HCT116 (cell line): Measurements from ENCODE around the gene NT5C3A.
"Not testable (repeated sequence)": the region's sequence is repeated elsewhere in the genome, so short reads cannot be mapped to it uniquely, and the experiment has no call there.

ENCODE experiments used
- CBX3 ChIP-seq: IDR thresholded peaks from 2 replicates; pipeline ENCODE4 v1.6.1; 2012; ENCODE audit warnings: low read depth
- CEBPB ChIP-seq: IDR thresholded peaks from 2 replicates; pipeline ENCODE4 v1.6.1; 2012; ENCODE audit warnings: low read depth
- CTCF ChIP-seq, 3 experiments: fragments of 200-600 bp in 1 of 3; sonication (generic) in 1 of 3; IDR thresholded peaks in 2 of 3; conservative IDR thresholded peaks in 1 of 3; 2 replicates each; pipeline ENCODE4 v1.5.1; 2012 to 2017; ENCODE audit warnings: low read depth in 2 of 3, low read length in 2 of 3, antibody characterized with exemption in 1 of 3, borderline replicate concordance in 1 of 3, control low read depth in 1 of 3, mild to moderate bottlenecking in 1 of 3, mixed read lengths in 1 of 3, mixed run types in 1 of 3, moderate library complexity in 1 of 3; ENCODE audit not compliant: insufficient read depth in 1 of 3
- ELF1 ChIP-seq: IDR thresholded peaks from 2 replicates; pipeline ENCODE4 v1.6.1; 2012; ENCODE audit warnings: low read depth, borderline replicate concordance
- EZH2 ChIP-seq: fragments of 200-600 bp; sonication (generic); IDR thresholded peaks from 2 replicates; pipeline ENCODE4 v1.6.1; 2017; ENCODE audit warnings: antibody characterized with exemption, mixed run types
- EZH2phosphoT487 ChIP-seq: fragments of 200-600 bp; IDR thresholded peaks from 2 replicates; pipeline ENCODE4 v1.6.1; 2018; ENCODE audit warnings: antibody characterized with exemption, borderline replicate concordance
- MAX ChIP-seq: IDR thresholded peaks from 2 replicates; pipeline ENCODE4 v1.6.1; 2012
- POLR2A ChIP-seq: IDR thresholded peaks from 2 replicates; pipeline ENCODE4 v1.7.0; 2011; ENCODE audit warnings: borderline replicate concordance; ENCODE audit not compliant: insufficient read depth, insufficient read length; ENCODE audit errors: extremely low read depth
- RAD21 ChIP-seq: IDR thresholded peaks from 2 replicates; pipeline ENCODE4 v1.6.1; 2012; ENCODE audit warnings: low read depth, mild to moderate bottlenecking
- REST ChIP-seq: IDR thresholded peaks from 2 replicates; pipeline ENCODE4 v1.6.1; 2012; ENCODE audit warnings: low read depth
- SRF ChIP-seq: IDR thresholded peaks from 2 replicates; pipeline ENCODE4 v1.6.1; 2012; ENCODE audit warnings: low read depth
- TCF7L2 ChIP-seq: IDR thresholded peaks from 2 replicates; pipeline ENCODE4 v1.7.0; 2011; ENCODE audit warnings: borderline replicate concordance, inconsistent platforms; ENCODE audit not compliant: insufficient read depth, insufficient read length; ENCODE audit errors: extremely low read depth
- ZNF274 ChIP-seq: fragments of 200-500 bp; sonication (Bioruptor generic); IDR thresholded peaks from 2 replicates; pipeline ENCODE4 v1.6.1; 2014; ENCODE audit warnings: mild to moderate bottlenecking, low read depth, low read length, inconsistent platforms

GRCh38 chr7:32992750-32993149 lies 69.8 kb downstream of the NT5C3A start:
- TF ChIP-seq CTCF (IDR thresholded peaks at IDR 0.05 in 2 of 3, conservative IDR thresholded peaks at IDR 0.05 in 1 of 3; ENCODE audit: borderline replicate concordance in 1 of 3, insufficient read depth in 1 of 3, low read depth in 2 of 3, low read length in 2 of 3); RAD21; ELF1; REST; TCF7L2; CBX3; SRF; POLR2A; MAX; CEBPB; EZH2; ZNF274; EZH2phosphoT487: not testable (repeated sequence)
